Measurements from ENCODE around the gene NFU1. TPM values are rescaled to one million over a fixed set of nuclear protein-coding genes. Genes with fewer than 3 reads are reported as not detected.

The NFU1 gene
- total and polyA plus RNA-seq, 2 of the 4 experiments (the other 2 are of a cell fraction), result 24.0 to 32.4 TPM

DNA sequence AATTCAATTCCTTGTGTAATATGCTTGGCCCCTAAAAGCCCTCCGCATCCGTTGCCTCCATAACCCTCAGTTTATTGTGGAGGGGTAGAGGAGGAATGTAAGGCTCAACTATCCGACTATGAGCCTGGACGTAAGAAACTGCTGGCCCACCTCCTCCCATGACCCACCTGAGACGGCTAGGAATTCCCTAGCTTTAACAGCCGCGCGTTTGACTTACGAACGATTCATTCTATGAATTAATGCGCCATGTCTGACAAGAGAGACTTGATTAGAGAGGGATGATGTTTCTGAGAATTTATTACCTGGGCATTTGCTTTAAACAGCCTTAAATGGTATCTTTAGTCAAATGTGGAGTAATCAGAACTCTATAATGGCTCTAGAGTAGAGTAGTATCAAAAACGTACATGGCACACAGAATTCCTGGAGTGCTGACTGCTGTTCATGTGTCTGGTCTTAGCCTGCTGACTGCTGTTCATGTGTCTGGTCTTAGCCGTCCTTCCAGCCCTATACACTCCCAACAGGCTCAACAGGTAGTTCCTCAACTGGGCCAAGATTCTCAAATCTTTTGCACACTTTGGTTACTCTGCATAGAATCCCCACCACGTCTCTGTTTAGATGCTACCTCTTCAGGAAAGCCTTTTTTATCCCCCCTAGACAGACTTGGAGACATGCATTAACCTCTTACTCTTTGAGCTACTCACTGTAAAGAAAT, 49.3 kb downstream of the NFU1 start (continued):
- no peak for TF ChIP-seq NFE2L2 (IDR thresholded peaks at IDR 0.05; ENCODE audit: low read depth, low read length)
- no peak for TF ChIP-seq RAD21 (IDR thresholded peaks at IDR 0.05; ENCODE audit: low read length)

DNA sequence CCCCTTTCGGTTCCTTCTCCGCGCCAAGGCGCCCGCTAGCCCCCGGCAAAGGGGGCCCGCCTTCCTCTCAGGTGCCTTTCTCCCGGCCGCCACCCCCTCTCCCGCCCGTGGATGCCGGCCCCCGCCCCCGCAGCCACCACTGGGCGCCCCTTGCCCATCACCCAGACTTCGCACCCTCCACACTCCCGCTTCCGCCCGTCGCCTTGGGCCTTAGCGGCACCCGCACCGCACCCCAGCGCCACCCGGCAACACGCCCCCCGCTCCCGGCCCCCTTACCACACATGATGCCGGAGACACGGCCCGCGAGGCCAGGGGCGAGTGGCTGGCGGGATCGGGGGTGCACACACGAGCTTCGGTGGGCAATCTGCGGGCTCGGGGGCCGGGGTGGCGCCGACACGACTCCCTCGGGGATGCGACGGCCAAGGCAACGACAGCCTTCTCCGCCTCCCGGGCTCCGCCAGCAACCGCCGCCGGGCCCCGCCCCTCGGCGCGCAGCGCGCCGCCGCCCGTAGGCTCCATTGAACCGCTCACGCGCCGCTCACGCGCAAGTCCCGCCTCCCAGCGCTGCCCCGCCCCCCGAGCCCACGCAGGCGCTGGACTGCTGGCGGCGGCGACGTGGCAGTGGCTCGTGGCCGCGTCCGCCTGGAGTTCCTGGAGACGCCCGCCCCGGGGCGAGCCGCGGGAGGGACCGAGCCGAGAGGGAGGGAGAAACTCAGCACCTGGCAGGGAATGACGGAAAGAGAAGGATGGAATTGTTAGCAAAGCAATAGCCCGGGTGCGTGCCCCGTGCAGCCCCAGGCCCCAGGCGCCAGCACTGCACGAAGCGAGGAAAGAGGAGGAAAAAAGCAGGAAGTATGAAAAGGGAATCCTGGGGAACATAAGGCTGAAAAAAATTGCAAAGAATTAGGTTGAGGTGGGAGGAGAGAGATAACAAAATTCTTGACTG, 50.2 kb downstream of the NFU1 start, which contains the start of gene GFPT1:
Gene GFPT1 (minus strand): TSS at position 439 of the 946 bp plus-strand sequence. CDS start 156 bp downstream, at position 283.
- Histone ChIP-seq H3K18ac (ENCODE audit: low read depth, low read length) (peak within 1 kb of the TSS; percentile 85), H2AFZ (replicated peaks; ENCODE audit: low read length, poor library complexity) (peak within 1 kb of the TSS; percentile 95), H3K56ac (ENCODE audit: extremely low read depth, insufficient read depth, low read length) (peak within 1 kb of the TSS; percentile 78), H2BK5ac (ENCODE audit: low read depth, low read length, poor library complexity, severe bottlenecking) (peak within 1 kb of the TSS; percentile 93), H3K9ac (ENCODE audit: low read depth, low read length) (peak within 1 kb of the TSS; percentile 100), H4K5ac (ENCODE audit: low read depth, low read length) (peak within 1 kb of the TSS; percentile 92), H3K9me3 (ENCODE audit: control insufficient read depth, insufficient read depth, low read length) (no peaks in the 10 kb centered on the region), H2BK120ac (ENCODE audit: low read depth, low read length) (peak within 1 kb of the TSS; percentile 72), H3K79me1 (ENCODE audit: low read depth in 1 of 2, low read length in 2 of 2) (peaks cover 8 to 25% of the 10 kb centered on the region in 2 experiments; a peak in 3 of 4 replicates), H4K20me1 (ENCODE audit: insufficient read depth, low read length) (peaks cover 31% of the 10 kb centered on the region; the same call in 1 of the 2 replicates), H3K4me2 (ENCODE audit: low read depth, low read length) (peak within 1 kb of the TSS; percentile 97), H3K4me1 (ENCODE audit: control insufficient read depth, insufficient read depth, low read length) (peaks cover 4% of the 10 kb centered on the region; the same call in 1 of the 2 replicates), H2BK15ac (ENCODE audit: low read depth, low read length) (peak within 1 kb of the TSS; percentile 12; the same call in 1 of the 3 replicates), H2BK20ac (ENCODE audit: low read depth, low read length) (peak within 1 kb of the TSS; percentile 50; the same call in 1 of the 2 replicates), H3K14ac (replicated peaks; ENCODE audit: low read depth, low read length) (peak within 1 kb of the TSS; percentile 96), H3K9me1 (ENCODE audit: insufficient read depth, low read length) (peaks cover 2% of the 10 kb centered on the region; the same call in 1 of the 2 replicates), H3K27me3 (ENCODE audit: control insufficient read depth, insufficient read depth, low read length) (no peaks in the 10 kb centered on the region), H3K36me3 (ENCODE audit: control insufficient read depth, insufficient read depth, low read length) (no peaks in the 10 kb centered on the region), H3K4ac (ENCODE audit: low read depth, low read length) (peak within 1 kb of the TSS; percentile 95), H4K91ac (ENCODE audit: insufficient read depth, low read depth, low read length) (peak within 1 kb of the TSS; percentile 97), H2AK9ac (replicated peaks; ENCODE audit: low read depth, low read length, poor library complexity) (peak within 1 kb of the TSS; percentile 97), H3K23ac (ENCODE audit: low read depth, low read length) (peak within 1 kb of the TSS; percentile 97), H3K4me3 (ENCODE audit: insufficient read depth, low read depth, low read length) (peak within 1 kb of the TSS; percentile 100), H2AK5ac (ENCODE audit: low read depth, low read length) (peak within 1 kb of the TSS; percentile 91), H3K27ac (ENCODE audit: insufficient read depth, low read length) (peak within 1 kb of the TSS; percentile 99), H4K8ac (ENCODE audit: low read depth in 2 of 2, low read length in 2 of 2) (peak within 1 kb of the TSS; percentile 97 to 98)
- DNase-seq, result peak; percentile 93
- in situ Hi-C loops (cut with MboI; ENCODE audit: low sequenced_read_pairs) (no loop called here), intact Hi-C loops (cut with micrococcal nuclease) (no loop called here), dilution Hi-C loops (cut with HindIII; ENCODE audit: low sequenced_read_pairs, unreplicated experiment) (no loop called here)
- ATAC-seq (ENCODE audit: low read depth), result peak; percentile 98
- POLR2A ChIA-PET (ENCODE audit: unreplicated experiment), result interaction anchor here (0.6 kb wide), 1 partner anchor 671 kb away, joined by 3 read pairs; no protein-coding TSS in a partner anchor
- 0% methylated on average over 25 of the region's 97 CpGs; no CpG with 5 or more reads in 1 of the 2 experiments for WGBS, 2 experiments (ENCODE audit: extremely low coverage in 2 of 2, insufficient read length in 1 of 2)
- CTCF ChIA-PET, result interaction anchor here (0.8 kb wide), 1 partner anchor 11 kb away, joined by 3 read pairs; no protein-coding TSS in a partner anchor
- no TSS peak for BruUV-seq (replicated peaks)
- TF ChIP-seq, protein P1, sequence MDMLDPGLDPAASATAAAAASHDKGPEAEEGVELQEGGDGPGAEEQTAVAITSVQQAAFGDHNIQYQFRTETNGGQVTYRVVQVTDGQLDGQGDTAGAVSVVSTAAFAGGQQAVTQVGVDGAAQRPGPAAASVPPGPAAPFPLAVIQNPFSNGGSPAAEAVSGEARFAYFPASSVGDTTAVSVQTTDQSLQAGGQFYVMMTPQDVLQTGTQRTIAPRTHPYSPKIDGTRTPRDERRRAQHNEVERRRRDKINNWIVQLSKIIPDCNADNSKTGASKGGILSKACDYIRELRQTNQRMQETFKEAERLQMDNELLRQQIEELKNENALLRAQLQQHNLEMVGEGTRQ (IDR thresholded peaks at IDR 0.05; ENCODE audit: low read depth, low read length), result peak; percentile 31; the same call in 1 of the 2 replicates
- TF ChIP-seq CEBPB (IDR thresholded peaks at IDR 0.05; ENCODE audit: low read depth, low read length) (no peak), BHLHE40 (IDR thresholded peaks at IDR 0.05; ENCODE audit: low read depth, low read length) (peak; percentile 53), NFE2L2 (IDR thresholded peaks at IDR 0.05; ENCODE audit: low read depth, low read length) (no peak), RFX5 (IDR thresholded peaks at IDR 0.05; ENCODE audit: low read depth, low read length) (no peak), SMC3 (IDR thresholded peaks at IDR 0.05; ENCODE audit: low read depth, low read length) (no peak), MXI1 (IDR thresholded peaks at IDR 0.05; ENCODE audit: borderline replicate concordance, low read depth, low read length) (peak; percentile 75; the same call in 1 of the 2 replicates), RCOR1 (IDR thresholded peaks at IDR 0.05; ENCODE audit: insufficient replicate concordance, low read length) (no peak), FOS (IDR thresholded peaks at IDR 0.05; ENCODE audit: low read depth, low read length) (no peak; the same call in 1 of the 2 replicates), MAZ (IDR thresholded peaks at IDR 0.05; ENCODE audit: borderline replicate concordance, low read depth, low read length) (peak; percentile 77; the same call in 1 of the 2 replicates)
